GM19455 (cell line): ENCODE data around the gene SLC11A2.
"Not testable (repeated sequence)": the region's sequence is repeated elsewhere in the genome, so short reads cannot be mapped to it uniquely, and the experiment has no call there.

Experiments
- ATAC-seq: cut with Tn5 transposase; IDR thresholded peaks from one replicate; pipeline ENCODE4 v1.9.1; 2021; ENCODE audit not compliant: unreplicated experiment

The SLC11A2 gene

GRCh38 chr12:50991291-50991690 is 34.9 kb downstream of the SLC11A2 start:
- no peak for ATAC-seq

- no peak for ATAC-seq
Observed at GRCh38 chr12:50990791-50991190, 35.4 kb downstream of the SLC11A2 start.

DNA sequence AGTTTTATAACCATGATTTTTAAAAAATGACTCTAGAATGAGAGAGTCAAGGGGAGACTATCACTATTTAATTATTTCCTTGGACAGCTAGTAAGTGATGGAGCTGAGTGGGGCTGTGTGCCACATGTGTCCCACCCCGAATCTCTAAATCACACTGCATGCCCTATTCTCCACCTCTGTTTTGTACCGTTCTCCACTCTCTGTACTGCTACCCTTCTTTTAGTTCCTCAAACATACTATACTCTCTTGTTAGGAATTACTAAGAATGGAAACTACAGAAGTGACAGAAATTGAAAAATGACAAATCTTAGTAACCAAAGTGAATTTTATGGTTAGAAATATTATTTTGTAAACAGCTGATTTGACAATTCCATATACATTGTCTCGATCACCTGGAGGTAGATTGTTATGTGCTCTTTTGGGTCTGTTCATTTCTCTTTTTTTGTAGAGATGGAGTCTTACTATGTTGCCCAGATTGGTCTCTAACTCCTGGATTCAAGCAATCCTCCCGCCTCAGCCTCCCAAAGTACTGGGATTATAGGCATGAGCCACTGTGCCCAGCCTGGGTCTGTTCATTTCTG is 35.9 kb downstream of the SLC11A2 start:
- no peak for ATAC-seq

DNA sequence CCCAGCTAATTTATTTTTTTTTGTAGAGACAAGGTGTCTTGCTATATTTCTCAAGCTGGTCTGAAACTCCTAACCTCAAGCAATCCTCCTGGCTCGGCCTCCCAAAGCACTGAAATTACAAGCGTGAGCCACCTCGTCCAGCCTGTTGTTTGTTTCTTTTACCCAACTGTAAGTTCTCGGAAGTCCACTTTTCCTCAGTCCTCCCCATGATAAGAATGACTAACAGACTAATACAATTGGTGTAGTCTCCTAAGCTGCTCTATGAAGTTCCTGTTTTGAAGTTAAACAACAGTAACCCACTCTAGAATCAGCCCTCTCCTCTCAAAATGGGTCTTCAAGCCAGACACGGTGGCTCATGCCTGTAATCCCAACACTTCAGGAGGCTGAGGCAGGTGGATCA is 37.3 kb downstream of the SLC11A2 start:
- ATAC-seq, result no peak

DNA sequence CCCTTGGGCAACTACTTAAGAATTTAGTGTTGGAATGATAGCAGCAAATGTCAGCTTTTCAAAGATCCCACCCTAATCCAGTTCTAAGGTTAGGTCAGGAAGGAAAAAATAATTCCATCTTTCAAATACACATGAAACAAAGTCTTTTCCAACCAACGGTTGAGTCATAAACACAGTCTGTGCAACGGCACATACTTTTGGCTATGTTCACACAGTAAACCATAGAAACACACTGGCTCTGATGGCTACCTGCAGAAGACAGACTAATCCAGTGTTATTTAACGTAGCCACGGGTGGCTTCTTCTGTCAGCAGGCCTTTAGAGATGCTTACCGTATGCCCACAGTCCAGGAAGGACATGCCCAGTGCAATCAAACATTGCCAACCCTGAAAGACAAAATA is 38.1 kb downstream of the SLC11A2 start:
- no peak for ATAC-seq

- ATAC-seq, result no peak
Observed at GRCh38 chr12:50986966-50987737, 39.0 kb downstream of the SLC11A2 start.

DNA sequence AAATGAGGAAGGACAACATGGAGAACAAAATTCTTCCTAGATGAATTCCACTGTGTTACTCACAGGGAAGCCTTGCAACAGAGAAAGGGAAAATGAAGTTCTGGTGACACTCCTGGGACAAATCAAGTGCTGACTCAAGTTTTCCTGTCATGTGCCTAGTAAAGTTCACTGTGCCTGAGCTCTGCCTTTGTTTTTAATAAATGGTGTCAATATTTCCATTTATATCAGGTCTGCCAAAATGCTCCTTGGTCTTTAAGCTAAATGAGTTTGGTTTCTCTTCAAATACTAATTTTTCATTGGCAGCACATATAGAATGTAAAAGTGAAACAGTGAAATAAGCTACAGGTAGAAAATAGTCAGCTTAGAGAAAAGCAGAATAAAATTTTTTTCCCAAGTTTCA is 40.9 kb downstream of the SLC11A2 start:
- no peak for ATAC-seq

DNA sequence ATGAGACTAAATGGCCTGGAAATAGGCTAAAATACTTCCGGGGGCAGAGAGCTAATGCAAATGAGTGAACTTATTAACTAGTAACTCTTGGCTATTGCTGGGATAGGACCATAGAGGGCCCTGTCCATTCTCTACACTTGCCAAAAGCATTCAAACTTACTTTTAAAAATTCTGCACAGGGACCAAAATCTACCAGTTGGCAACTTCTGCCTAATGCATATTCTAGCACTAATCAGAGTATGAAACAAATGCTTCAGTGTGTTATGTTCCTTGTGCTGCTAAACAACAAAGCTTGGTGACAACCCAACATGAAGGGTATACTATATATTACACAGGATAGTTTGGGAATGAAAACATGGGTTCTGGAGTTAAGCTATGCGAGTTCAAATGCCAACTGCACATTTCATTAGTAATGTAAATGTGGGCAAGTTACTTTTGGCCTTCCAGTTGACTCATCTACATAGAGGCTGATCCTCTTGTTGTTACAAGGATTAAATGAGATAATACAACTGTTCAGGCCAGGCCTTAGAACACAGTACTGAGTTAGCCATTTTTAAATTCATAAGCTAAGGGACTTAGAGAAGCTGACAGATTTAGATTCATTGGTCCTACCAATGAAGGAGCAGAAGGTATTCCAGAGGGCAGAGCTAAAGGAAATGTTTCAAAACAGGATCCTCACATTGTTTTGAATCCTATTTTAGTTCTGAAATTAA is 41.4 kb downstream of the SLC11A2 start:
- no peak for ATAC-seq

- no peak for ATAC-seq
Observed at GRCh38 chr12:50981319-50982239, 44.6 kb downstream of the SLC11A2 start.

- no peak for ATAC-seq
Observed at GRCh38 chr12:50980545-50980944, 45.6 kb downstream of the SLC11A2 start.

DNA sequence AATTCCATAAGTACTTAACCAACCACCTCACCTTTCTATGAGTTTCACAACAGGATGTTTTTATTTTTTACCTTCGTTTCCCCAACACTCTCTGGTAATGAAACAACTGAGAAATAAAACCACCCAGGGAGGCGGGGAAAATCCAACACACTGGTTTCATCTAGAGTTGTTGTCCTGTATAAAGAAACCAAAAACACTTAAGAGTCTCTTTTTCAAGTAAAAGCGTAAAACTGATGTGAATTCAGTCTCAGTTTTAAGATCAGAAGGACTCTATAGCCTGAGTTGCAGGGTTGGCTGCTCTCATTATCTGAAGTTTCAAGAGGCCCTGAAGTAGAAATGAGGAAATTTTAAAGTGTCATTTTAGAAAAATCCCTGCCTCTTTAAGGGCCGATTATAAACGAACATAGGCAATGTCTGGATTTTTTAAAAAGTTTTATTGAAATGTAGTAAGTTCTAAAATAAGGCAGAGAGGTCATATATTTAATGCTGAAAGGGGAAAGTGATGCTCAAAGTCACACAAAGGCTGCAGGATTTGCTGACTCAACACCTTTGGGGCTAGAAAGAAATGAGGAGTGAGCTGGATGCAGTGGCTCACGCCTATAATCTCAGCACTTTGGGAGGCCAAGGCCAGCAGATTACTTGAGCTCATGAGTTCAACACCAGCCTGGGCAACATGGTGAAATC is 46.7 kb downstream of the SLC11A2 start:
- ATAC-seq, result peak; percentile 68

- no peak for ATAC-seq
Observed at GRCh38 chr12:50971946-50972345, 54.2 kb downstream of the SLC11A2 start.

GRCh38 chr12:50964432-50964831 is 61.8 kb downstream of the SLC11A2 start:
- ATAC-seq, result no peak

DNA sequence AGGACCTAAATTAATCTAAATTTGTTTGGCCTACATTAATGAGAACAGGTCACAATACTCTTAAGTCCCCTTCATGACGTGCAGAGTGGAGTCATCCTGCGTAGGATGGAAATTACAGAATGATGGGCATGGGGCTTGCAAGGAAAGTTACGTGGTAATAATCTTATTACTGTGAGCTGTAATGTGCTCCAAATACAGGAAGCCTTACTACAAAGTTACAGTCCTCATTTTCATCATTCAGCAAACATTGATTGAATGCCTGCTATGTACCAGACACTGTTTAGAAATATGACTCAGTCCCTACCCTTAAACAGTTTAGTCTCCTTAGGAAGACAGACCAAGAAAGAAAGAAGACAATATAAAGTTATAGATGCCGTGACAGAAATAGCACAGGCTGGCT is 64.5 kb downstream of the SLC11A2 start:
- no peak for ATAC-seq

DNA sequence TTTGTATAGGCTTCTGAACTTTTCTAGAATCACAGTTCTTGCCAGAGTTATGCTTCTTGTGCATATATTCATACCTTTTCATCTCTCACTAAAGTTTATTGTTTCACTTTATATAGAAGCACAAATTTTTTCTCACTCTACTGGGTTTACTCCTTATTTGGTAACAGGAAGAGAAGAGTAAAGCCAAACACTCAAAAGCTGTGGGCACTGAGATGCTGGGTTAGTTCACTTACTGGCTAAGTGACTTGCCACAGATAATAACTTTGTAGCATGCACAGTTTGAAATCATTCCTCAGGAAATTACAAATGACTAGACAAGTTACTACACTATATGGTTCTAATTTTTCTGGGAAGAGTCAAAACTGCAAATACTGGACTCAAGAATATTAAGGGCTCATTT is 66.1 kb downstream of the SLC11A2 start:
- ATAC-seq, result no peak

DNA sequence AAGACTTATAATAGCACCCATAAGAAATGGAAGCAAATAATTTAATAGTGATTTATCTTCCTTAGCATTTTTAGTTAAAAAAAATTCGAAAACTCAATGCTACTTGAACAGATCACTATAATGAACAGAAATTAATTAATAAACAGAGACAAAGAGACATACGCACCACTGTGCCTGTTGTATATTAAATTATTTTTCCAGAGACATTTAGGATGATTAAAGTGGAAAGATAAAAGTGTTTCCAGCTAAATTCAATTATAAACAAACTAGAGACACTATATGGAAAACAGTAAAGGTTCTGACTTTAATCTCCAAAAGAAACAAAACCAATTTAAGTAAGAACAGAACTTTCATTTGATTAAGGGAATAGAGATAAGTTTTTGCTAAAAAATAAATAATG is 70.5 kb downstream of the SLC11A2 start:
- no peak for ATAC-seq

DNA sequence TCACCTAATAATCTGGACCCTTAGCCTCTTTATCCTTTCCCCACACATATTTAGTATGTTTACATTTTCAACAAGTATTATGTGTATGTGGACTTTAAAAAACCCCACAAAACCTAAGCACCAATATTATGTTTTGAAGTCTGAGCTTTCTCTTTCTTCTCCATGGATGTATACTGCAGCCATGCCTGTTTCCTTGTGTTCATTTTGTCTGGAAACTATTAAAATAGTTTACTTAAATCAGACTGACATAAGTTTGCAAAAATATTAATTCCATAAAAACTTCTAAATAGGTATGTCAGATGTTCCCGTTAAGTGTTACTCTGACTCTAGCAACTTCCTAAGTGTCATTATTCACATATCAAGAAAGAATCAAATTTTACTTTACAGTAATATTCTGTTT is 70.9 kb downstream of the SLC11A2 start:
- ATAC-seq, result no peak

GRCh38 chr12:50954789-50955188 is 71.4 kb downstream of the SLC11A2 start:
- ATAC-seq, result not testable (repeated sequence)

- no peak for ATAC-seq
Observed at GRCh38 chr12:50953047-50953446, 73.1 kb downstream of the SLC11A2 start.

DNA sequence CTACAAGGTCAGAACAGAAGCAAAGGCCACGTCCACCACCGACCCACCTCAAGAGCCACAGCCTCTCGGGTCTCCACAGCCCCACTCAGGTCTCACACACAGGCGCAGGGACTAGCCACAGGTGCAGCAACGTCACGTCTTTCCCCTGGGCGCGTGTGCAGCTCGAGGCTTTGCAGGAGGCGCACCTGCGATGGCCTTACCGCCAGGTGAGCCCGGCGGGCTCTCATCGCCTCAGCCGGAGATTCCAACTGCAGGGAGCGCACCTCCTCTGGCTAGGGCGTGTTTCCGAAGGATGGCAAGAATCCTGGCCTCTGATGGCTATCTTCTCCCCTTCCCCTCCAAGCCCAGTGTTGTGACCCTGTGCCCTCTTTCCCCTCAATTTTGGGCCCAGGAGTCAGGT is 73.7 kb downstream of the SLC11A2 start, which contains the start of gene HIGD1C:
HIGD1C (plus strand) TSS at position 35 of the 400 bp plus-strand sequence. CDS start 1,455 bp downstream, outside the sequence.
- ATAC-seq, result no peak
